UCSD-AML1 (cell line): ENCODE measurements around the gene CAPN2.

Experiments
- DNase-seq: peaks from one replicate; lab custom pipeline; 2025; ENCODE audit not compliant: unreplicated experiment; lab: John Stamatoyannopoulos, UW

CAPN2 gene

GRCh38 chr1:223758734-223759133, 46.4 kb downstream of the CAPN2 start:
- DNase-seq = no peak

- no peak for DNase-seq
These were observed 46.9 kb downstream of the CAPN2 start for GRCh38 chr1:223759273-223759672.

GRCh38 chr1:223760833-223761232, 48.5 kb downstream of the CAPN2 start:
- DNase-seq = no peak

GRCh38 chr1:223761411-223761810, 49.1 kb downstream of the CAPN2 start:
- DNase-seq = no peak

GRCh38 chr1:223763251-223763650, 50.9 kb downstream of the CAPN2 start:
- no peak for DNase-seq

GRCh38 chr1:223763881-223764280, 51.5 kb downstream of the CAPN2 start:
- DNase-seq = no peak

GRCh38 chr1:223765036-223765718, 52.8 kb downstream of the CAPN2 start:
- no peak for DNase-seq

GRCh38 chr1:223765719-223766340, 53.5 kb downstream of the CAPN2 start:
- no peak for DNase-seq

- DNase-seq = no peak
These were observed 58.4 kb downstream of the CAPN2 start for GRCh38 chr1:223770621-223771315.

- DNase-seq = no peak
These were observed 59.1 kb downstream of the CAPN2 start for GRCh38 chr1:223771469-223771813.

GRCh38 chr1:223771814-223772770, 59.8 kb downstream of the CAPN2 start:
- DNase-seq = no peak

- DNase-seq = no peak
These were observed 60.4 kb downstream of the CAPN2 start for GRCh38 chr1:223772771-223773160.

- DNase-seq = no peak
These were observed 61.9 kb downstream of the CAPN2 start for GRCh38 chr1:223774134-223774814.

- DNase-seq = no peak
These were observed 62.7 kb downstream of the CAPN2 start for GRCh38 chr1:223775054-223775453.

- no peak for DNase-seq
These were observed 63.4 kb downstream of the CAPN2 start for GRCh38 chr1:223775711-223776074.

GRCh38 chr1:223776075-223776814, 63.9 kb downstream of the CAPN2 start:
- peak; percentile 17 for DNase-seq

GRCh38 chr1:223776826-223777454, 64.6 kb downstream of the CAPN2 start:
- no peak for DNase-seq

GRCh38 chr1:223780318-223780717, 68.0 kb downstream of the CAPN2 start:
- no peak for DNase-seq

GRCh38 chr1:223780949-223781348, 68.6 kb downstream of the CAPN2 start:
- no peak for DNase-seq

GRCh38 chr1:223783676-223784075, 71.3 kb downstream of the CAPN2 start:
- no peak for DNase-seq
